Fibroblast of lung (primary cell): Measurements from ENCODE around the gene HDAC4. TPM values are rescaled to one million over a fixed set of nuclear protein-coding genes. Genes with fewer than 3 reads are reported as not detected.

Source experiments
- DNase-seq, 2 donors: peaks; one replicate each; pipeline versions ENCODE4 v3.0.0 to v3.0.0-alpha.2; 2010; ENCODE audit warnings: low read depth in 2 of 2
- H2AFZ ChIP-seq: 2 replicates; pipeline ENCODE4 v1.5.1; 2012; ENCODE audit warnings: low read length, control low read depth, inconsistent platforms
- H3K27ac ChIP-seq: 2 replicates; pipeline ENCODE4 v1.5.1; 2011; ENCODE audit warnings: low read length, control low read depth; ENCODE audit not compliant: insufficient read depth
- H3K27me3 ChIP-seq: 2 replicates; pipeline ENCODE4 v1.5.1; 2011; ENCODE audit warnings: mild to moderate bottlenecking, low read length; ENCODE audit not compliant: control insufficient read depth, insufficient read depth
- H3K36me3 ChIP-seq: 2 replicates; pipeline ENCODE4 v1.5.1; 2011; ENCODE audit warnings: low read length; ENCODE audit not compliant: control insufficient read depth, insufficient read depth
- H3K4me1 ChIP-seq: 2 replicates; pipeline ENCODE4 v1.5.1; 2011; ENCODE audit warnings: low read length; ENCODE audit not compliant: control insufficient read depth, insufficient read depth; ENCODE audit errors: extremely low read depth
- H3K4me2 ChIP-seq: 2 replicates; pipeline ENCODE4 v1.5.1; 2011; ENCODE audit warnings: low read length, control low read depth; ENCODE audit not compliant: insufficient read depth; ENCODE audit errors: extremely low read depth
- H3K4me3 ChIP-seq, 4 experiments: fragments of 200-600 bp in 1 of 4; sonication (generic) in 1 of 4; replicated peaks in 1 of 4; 2 replicates each; pipeline ENCODE4 v1.5.1; 2011 to 2016; ENCODE audit warnings: low read length in 4 of 4, low read depth in 3 of 4, mild to moderate bottlenecking in 3 of 4, control low read depth in 2 of 4, inconsistent platforms in 1 of 4, mixed read lengths in 1 of 4; ENCODE audit not compliant: insufficient read depth in 1 of 4; ENCODE audit errors: control extremely low read depth in 1 of 4
- H3K79me2 ChIP-seq: 2 replicates; pipeline ENCODE4 v1.5.1; 2012; ENCODE audit warnings: mild to moderate bottlenecking, low read length, inconsistent platforms; ENCODE audit not compliant: control insufficient read depth, insufficient read depth
- H3K9ac ChIP-seq: 2 replicates; pipeline ENCODE4 v1.5.1; 2011; ENCODE audit warnings: mild to moderate bottlenecking, low read length, control low read depth; ENCODE audit not compliant: insufficient read depth
- H3K9me3 ChIP-seq: 2 replicates; pipeline ENCODE4 v1.5.1; 2012; ENCODE audit warnings: low read depth, low read length; ENCODE audit not compliant: control insufficient read depth, insufficient read depth
- H4K20me1 ChIP-seq: 2 replicates; pipeline ENCODE4 v1.5.1; 2011; ENCODE audit warnings: low read length; ENCODE audit not compliant: control insufficient read depth, insufficient read depth; ENCODE audit errors: extremely low read depth
- EZH2 ChIP-seq: IDR thresholded peaks from 2 replicates; pipeline ENCODE4 v1.5.1; 2012; ENCODE audit warnings: low read length, control low read depth, mild to moderate bottlenecking; ENCODE audit errors: missing control alignments
- polyA plus RNA-seq, 2 donors: library from polyadenylated mRNA; depleted of rRNA in 1 of 2; stranded (reverse) in 1 of 2; unstranded in 1 of 2; fragments of >200 nt; gene quantifications; 2 replicates each; pipeline ENCODE4 v1.2.1, GENCODE V29; 2011 to 2012; ENCODE audit warnings: missing spikeins in 1 of 2
- total RNA-seq: library from RNA; depleted of rRNA; stranded (reverse); fragments of >200 nt; gene quantifications from 2 replicates; pipeline ENCODE4 v1.2.1, GENCODE V29; 2014
- TF ChIP-seq, protein P1 (sequence below), 2 donors: IDR thresholded peaks in 1 of 2; conservative IDR thresholded peaks in 1 of 2; 1 replicate in 1 of 2; 2 replicates in 1 of 2; pipeline ENCODE4 v1.5.1; 2011 to 2012; ENCODE audit warnings: low read length in 2 of 2, control low read depth in 1 of 2, inconsistent platforms in 1 of 2, low read depth in 1 of 2, mild to moderate bottlenecking in 1 of 2

HDAC4 gene
- total and polyA plus RNA-seq, 2 donors (not counting 1 experiment from before 2014, with no cell fraction given) = 7.4 to 19.8 TPM

DNA sequence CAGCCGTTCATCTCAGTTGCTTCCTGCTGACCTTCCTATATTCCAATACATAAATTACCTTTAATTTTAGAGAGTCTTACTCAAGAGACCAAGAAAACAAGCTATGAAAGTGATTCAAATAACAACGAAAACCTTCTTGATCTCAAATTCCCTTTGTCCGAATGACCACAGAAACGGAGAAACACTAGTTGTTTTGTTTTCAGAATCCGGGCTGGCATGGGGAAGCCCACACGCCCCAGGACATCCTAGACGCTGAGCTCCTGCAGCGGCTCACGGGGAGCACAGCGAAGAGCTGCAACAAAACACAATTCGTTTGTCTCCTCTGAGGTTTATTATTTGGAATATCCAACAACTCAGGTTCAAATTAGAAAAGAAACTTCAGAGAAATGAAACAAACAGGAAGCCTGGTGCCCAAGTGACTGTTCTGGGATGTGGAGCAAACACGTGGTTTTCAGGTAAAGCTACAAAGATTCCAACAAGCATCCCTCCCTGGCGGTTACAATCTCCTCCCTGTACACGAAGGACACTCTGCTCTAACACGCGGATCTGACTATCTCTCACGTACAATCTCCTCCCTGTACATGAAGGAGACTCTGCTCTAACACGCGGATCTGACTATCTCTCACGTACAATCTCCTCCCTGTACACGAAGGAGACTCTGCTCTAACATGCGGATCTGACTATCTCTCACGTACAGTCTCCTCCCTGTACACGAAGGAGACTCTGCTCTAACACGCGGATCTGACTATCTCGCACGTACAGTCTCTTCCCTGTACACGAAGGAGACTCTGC is 315.4 kb downstream of the HDAC4 start:
- H3K4me1 ChIP-seq = no peaks in the 10 kb centered on the region
- no peaks in the 10 kb centered on the region for H4K20me1 ChIP-seq

DNA sequence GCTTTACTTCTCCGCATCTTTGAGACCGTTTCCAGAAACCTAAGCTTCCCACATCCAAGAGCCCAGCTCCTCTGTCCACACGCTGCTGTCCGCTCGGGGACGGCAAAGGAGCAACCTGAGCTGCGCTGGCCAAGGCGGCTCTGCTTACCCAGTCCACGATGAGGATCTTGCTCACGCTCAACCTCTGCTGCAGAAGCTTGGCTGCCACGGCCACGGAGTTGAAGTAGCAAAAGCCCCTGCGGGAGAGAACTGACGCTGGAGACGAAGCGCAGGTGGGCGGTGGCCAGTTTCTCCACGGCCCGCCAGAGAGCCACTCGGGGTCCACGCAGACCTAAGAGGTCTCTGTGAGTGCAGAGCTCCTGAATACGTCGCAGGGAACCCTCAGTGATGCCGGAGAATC is 316.8 kb downstream of the HDAC4 start:
- Histone ChIP-seq H3K36me3 (no peaks in the 10 kb centered on the region), H3K27ac (no peak overlapping the region), H3K79me2 (no peaks in the 10 kb centered on the region), H3K9ac (no peak overlapping the region), H3K27me3 (no peaks in the 10 kb centered on the region), H3K4me3 (no peak overlapping the region), H2AFZ (no peak overlapping the region), H3K9me3 (no peaks in the 10 kb centered on the region), H3K4me2 (no peak overlapping the region), H4K20me1 (no peaks in the 10 kb centered on the region), H3K4me1 (no peaks in the 10 kb centered on the region)
- TF ChIP-seq, protein P1, sequence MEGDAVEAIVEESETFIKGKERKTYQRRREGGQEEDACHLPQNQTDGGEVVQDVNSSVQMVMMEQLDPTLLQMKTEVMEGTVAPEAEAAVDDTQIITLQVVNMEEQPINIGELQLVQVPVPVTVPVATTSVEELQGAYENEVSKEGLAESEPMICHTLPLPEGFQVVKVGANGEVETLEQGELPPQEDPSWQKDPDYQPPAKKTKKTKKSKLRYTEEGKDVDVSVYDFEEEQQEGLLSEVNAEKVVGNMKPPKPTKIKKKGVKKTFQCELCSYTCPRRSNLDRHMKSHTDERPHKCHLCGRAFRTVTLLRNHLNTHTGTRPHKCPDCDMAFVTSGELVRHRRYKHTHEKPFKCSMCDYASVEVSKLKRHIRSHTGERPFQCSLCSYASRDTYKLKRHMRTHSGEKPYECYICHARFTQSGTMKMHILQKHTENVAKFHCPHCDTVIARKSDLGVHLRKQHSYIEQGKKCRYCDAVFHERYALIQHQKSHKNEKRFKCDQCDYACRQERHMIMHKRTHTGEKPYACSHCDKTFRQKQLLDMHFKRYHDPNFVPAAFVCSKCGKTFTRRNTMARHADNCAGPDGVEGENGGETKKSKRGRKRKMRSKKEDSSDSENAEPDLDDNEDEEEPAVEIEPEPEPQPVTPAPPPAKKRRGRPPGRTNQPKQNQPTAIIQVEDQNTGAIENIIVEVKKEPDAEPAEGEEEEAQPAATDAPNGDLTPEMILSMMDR (conservative IDR thresholded peaks at IDR 0.05 in 1 of 2, IDR thresholded peaks at IDR 0.05 in 1 of 2; ENCODE audit: low read depth in 1 of 2, low read length in 2 of 2) = no peak
- no peak for TF ChIP-seq EZH2
- DNase-seq = no peak

More for the DNA sequence above, 315.4 kb downstream of the HDAC4 start:
- Histone ChIP-seq H3K4me2 (no peak overlapping the region), H2AFZ (no peak overlapping the region), H3K79me2 (no peaks in the 10 kb centered on the region), H3K9me3 (no peaks in the 10 kb centered on the region), H3K27ac (no peak overlapping the region), H3K36me3 (no peaks in the 10 kb centered on the region), H3K27me3 (no peaks in the 10 kb centered on the region), H3K9ac (no peak overlapping the region), H3K4me3 (no peak overlapping the region)
- TF ChIP-seq, protein P1 (conservative IDR thresholded peaks at IDR 0.05 in 1 of 2, IDR thresholded peaks at IDR 0.05 in 1 of 2; ENCODE audit: low read depth in 1 of 2, low read length in 2 of 2) = no peak
- no peak for TF ChIP-seq EZH2
- no peak for DNase-seq

DNA sequence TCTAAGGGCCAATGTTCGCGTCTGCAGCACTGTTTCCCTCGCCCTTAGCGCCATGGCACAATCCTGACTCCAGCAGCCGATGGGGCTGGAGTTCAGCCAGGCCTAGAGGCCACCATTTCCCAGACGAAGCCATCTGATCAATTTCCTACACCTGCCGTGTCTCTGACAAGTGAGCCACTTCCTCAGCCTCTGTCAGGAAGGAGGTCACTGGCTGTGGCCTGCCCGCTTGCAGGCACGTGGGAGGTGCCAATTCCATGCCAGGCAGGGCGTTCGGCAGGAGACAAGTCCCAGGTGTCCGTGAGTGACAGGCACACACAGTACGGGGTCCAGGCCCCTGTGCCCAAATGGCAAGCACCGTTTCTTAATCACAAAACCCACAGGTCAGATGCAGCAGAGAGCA is 318.4 kb downstream of the HDAC4 start:
- H3K9ac ChIP-seq = no peak overlapping the region
- no peaks in the 10 kb centered on the region for H3K27me3 ChIP-seq
- no peaks in the 10 kb centered on the region for H3K36me3 ChIP-seq
- no peaks in the 10 kb centered on the region for H3K79me2 ChIP-seq
- no peak overlapping the region for H3K27ac ChIP-seq
- no peak overlapping the region for H2AFZ ChIP-seq
- H3K9me3 ChIP-seq = no peaks in the 10 kb centered on the region
- H4K20me1 ChIP-seq = no peaks in the 10 kb centered on the region
- no peak for DNase-seq
- no peak for TF ChIP-seq EZH2
- TF ChIP-seq, protein P1 (conservative IDR thresholded peaks at IDR 0.05 in 1 of 2, IDR thresholded peaks at IDR 0.05 in 1 of 2; ENCODE audit: low read depth in 1 of 2, low read length in 2 of 2) = no peak
- H3K4me1 ChIP-seq = no peaks in the 10 kb centered on the region
- H3K4me2 ChIP-seq = no peak overlapping the region
- no peak overlapping the region for H3K4me3 ChIP-seq
